AG10803 (cell line): ENCODE results near the gene C1QC.

Source experiments
- DNase-seq: peaks from one replicate; pipeline ENCODE4 v3.0.0; 2010; ENCODE audit warnings: low read depth
- H3K4me3 ChIP-seq: 2 replicates; pipeline ENCODE4 v1.5.1; 2011; ENCODE audit warnings: mild to moderate bottlenecking, low read length, control low read depth
- CTCF ChIP-seq: conservative IDR thresholded peaks from 2 replicates; pipeline ENCODE4 v1.5.1; 2011; ENCODE audit warnings: mild to moderate bottlenecking, low read length, control low read depth, inconsistent platforms

The C1QC gene

GRCh38 chr1:22645931-22646330 lies 2.5 kb downstream of the C1QC start:
- TF ChIP-seq CTCF, result no peak
- no peak overlapping the region for H3K4me3 ChIP-seq
- DNase-seq, result no peak

DNA sequence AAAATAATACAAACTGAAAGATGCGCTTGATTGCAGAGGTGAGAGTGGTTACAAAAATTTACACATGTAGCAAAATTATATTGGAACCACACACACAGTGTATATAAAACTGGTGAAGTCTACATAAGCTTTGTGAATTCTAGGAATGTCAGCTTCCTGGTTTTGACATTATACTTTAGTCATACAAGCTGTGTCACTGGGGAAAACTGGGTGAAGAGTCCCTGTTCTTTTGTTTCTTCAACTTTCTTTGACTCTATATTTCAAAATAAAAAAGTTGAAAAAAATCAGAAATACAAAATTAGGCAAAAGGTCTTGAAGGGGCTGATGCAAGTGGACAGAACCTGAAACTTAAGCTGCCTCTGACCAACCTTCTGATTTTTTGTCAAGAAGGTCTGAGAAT lies 3.0 kb downstream of the C1QC start:
- TF ChIP-seq CTCF, result no peak
- H3K4me3 ChIP-seq, result no peak overlapping the region
- peak; percentile 3 for DNase-seq

GRCh38 chr1:22650089-22650693 lies 6.8 kb downstream of the C1QC start:
- no peak overlapping the region for H3K4me3 ChIP-seq
- no peak for TF ChIP-seq CTCF
- no peak for DNase-seq

GRCh38 chr1:22651941-22652856 lies 8.8 kb downstream of the C1QC start:
- DNase-seq, result no peak
- H3K4me3 ChIP-seq, result no peak overlapping the region
- no peak for TF ChIP-seq CTCF

- TF ChIP-seq CTCF, result no peak
- no peak for DNase-seq
- no peak within 1 kb of the TSS for H3K4me3 ChIP-seq
Observed at GRCh38 chr1:22652881-22653316, 9.5 kb downstream of the C1QC start, which contains the start of gene C1QB. TSS of gene C1QB (plus strand) at chr1:22653236. CDS start at chr1:22659463, 6,227 bp downstream.

GRCh38 chr1:22654692-22655091 lies 11.3 kb downstream of the C1QC start:
- TF ChIP-seq CTCF, result no peak; the same call in 1 of the 2 replicates
- no peak for DNase-seq
- no peak overlapping the region for H3K4me3 ChIP-seq
